ENCODE data around the gene CDH23. TPM values are rescaled to one million over a fixed set of nuclear protein-coding genes. Genes with fewer than 3 reads are reported as not detected.

The CDH23 gene
- polyA plus RNA-seq, 2 donors, result 1.6 to 3.2 TPM

GRCh38 chr10:71494476-71494875 lies 97.8 kb downstream of the CDH23 start:
- peaks cover 0 to 2% of the 10 kb centered on the region in 2 donors for H3K27me3 ChIP-seq (ENCODE audit: control insufficient read depth in 1 of 2, insufficient read depth in 2 of 2, low read length in 2 of 2)
- 83 to 87% methylated on average over 8 of the region's 8 CpGs for WGBS, 2 donors
- H3K9me3 ChIP-seq (ENCODE audit: control insufficient read depth in 2 of 2, insufficient read depth in 1 of 2, low read depth in 1 of 2, low read length in 1 of 2), result no peaks in the 10 kb centered on the region
- H3K27ac ChIP-seq (ENCODE audit: low read depth in 2 of 2, low read length in 1 of 2), result no peak overlapping the region
- H3K4me1 ChIP-seq (ENCODE audit: control insufficient read depth in 2 of 2, insufficient read depth in 2 of 2, low read length in 1 of 2), result no peaks in the 10 kb centered on the region
- no peak overlapping the region for H3K4me3 ChIP-seq (ENCODE audit: low read depth in 1 of 2, low read length in 2 of 2)
- no peaks in the 10 kb centered on the region for H3K36me3 ChIP-seq (ENCODE audit: control insufficient read depth in 2 of 2, insufficient read depth in 2 of 2, low read length in 1 of 2)

GRCh38 chr10:71494980-71495381 lies 98.3 kb downstream of the CDH23 start:
- Histone ChIP-seq H3K4me1 (ENCODE audit: control insufficient read depth in 2 of 2, insufficient read depth in 2 of 2, low read length in 1 of 2) (no peaks in the 10 kb centered on the region), H3K36me3 (ENCODE audit: control insufficient read depth in 2 of 2, insufficient read depth in 2 of 2, low read length in 1 of 2) (no peaks in the 10 kb centered on the region), H3K4me3 (ENCODE audit: low read depth in 1 of 2, low read length in 2 of 2) (no peak overlapping the region), H3K27me3 (ENCODE audit: control insufficient read depth in 1 of 2, insufficient read depth in 2 of 2, low read length in 2 of 2) (peaks cover 0 to 2% of the 10 kb centered on the region in 2 donors), H3K27ac (ENCODE audit: low read depth in 2 of 2, low read length in 1 of 2) (no peak overlapping the region), H3K9me3 (ENCODE audit: control insufficient read depth in 2 of 2, insufficient read depth in 1 of 2, low read depth in 1 of 2, low read length in 1 of 2) (no peaks in the 10 kb centered on the region)
- 65 to 67% methylated on average over 9 of the region's 9 CpGs for WGBS, 2 donors

GRCh38 chr10:71496927-71497762 lies 100.4 kb downstream of the CDH23 start:
- H3K36me3 ChIP-seq (ENCODE audit: control insufficient read depth in 2 of 2, insufficient read depth in 2 of 2, low read length in 1 of 2), result no peaks in the 10 kb centered on the region
- H3K4me1 ChIP-seq (ENCODE audit: control insufficient read depth in 2 of 2, insufficient read depth in 2 of 2, low read length in 1 of 2), result no peaks in the 10 kb centered on the region
- H3K9me3 ChIP-seq (ENCODE audit: control insufficient read depth in 2 of 2, insufficient read depth in 1 of 2, low read depth in 1 of 2, low read length in 1 of 2), result no peaks in the 10 kb centered on the region
- WGBS, 2 donors, result 72 to 77% methylated on average over 13 to 14 of the region's 14 CpGs
- no peak overlapping the region for H3K4me3 ChIP-seq (ENCODE audit: low read depth in 1 of 2, low read length in 2 of 2)
- no peak overlapping the region for H3K27ac ChIP-seq (ENCODE audit: low read depth in 2 of 2, low read length in 1 of 2)
- peaks cover 0 to 2% of the 10 kb centered on the region in 2 donors for H3K27me3 ChIP-seq (ENCODE audit: control insufficient read depth in 1 of 2, insufficient read depth in 2 of 2, low read length in 2 of 2)

- 73 to 76% methylated on average over 9 of the region's 9 CpGs for WGBS, 2 donors
- Histone ChIP-seq H3K4me1 (ENCODE audit: control insufficient read depth in 2 of 2, insufficient read depth in 2 of 2, low read length in 1 of 2) (no peaks in the 10 kb centered on the region), H3K4me3 (ENCODE audit: low read depth in 1 of 2, low read length in 2 of 2) (no peak overlapping the region), H3K27ac (ENCODE audit: low read depth in 2 of 2, low read length in 1 of 2) (no peak overlapping the region), H3K36me3 (ENCODE audit: control insufficient read depth in 2 of 2, insufficient read depth in 2 of 2, low read length in 1 of 2) (no peaks in the 10 kb centered on the region), H3K9me3 (ENCODE audit: control insufficient read depth in 2 of 2, insufficient read depth in 1 of 2, low read depth in 1 of 2, low read length in 1 of 2) (no peaks in the 10 kb centered on the region), H3K27me3 (ENCODE audit: control insufficient read depth in 1 of 2, insufficient read depth in 2 of 2, low read length in 2 of 2) (peaks cover 0 to 2% of the 10 kb centered on the region in 2 donors)
Observed at GRCh38 chr10:71497763-71498326, 101.1 kb downstream of the CDH23 start.

GRCh38 chr10:71501402-71501801 lies 104.7 kb downstream of the CDH23 start:
- no peaks in the 10 kb centered on the region for H3K4me1 ChIP-seq (ENCODE audit: control insufficient read depth in 2 of 2, insufficient read depth in 2 of 2, low read length in 1 of 2)
- 90 to 91% methylated on average over 4 of the region's 4 CpGs for WGBS, 2 donors
- no peak overlapping the region for H3K27ac ChIP-seq (ENCODE audit: low read depth in 2 of 2, low read length in 1 of 2)
- H3K4me3 ChIP-seq (ENCODE audit: low read depth in 1 of 2, low read length in 2 of 2), result no peak overlapping the region
- no peaks in the 10 kb centered on the region for H3K9me3 ChIP-seq (ENCODE audit: control insufficient read depth in 2 of 2, insufficient read depth in 1 of 2, low read depth in 1 of 2, low read length in 1 of 2)
- H3K36me3 ChIP-seq (ENCODE audit: control insufficient read depth in 2 of 2, insufficient read depth in 2 of 2, low read length in 1 of 2), result no peaks in the 10 kb centered on the region
- H3K27me3 ChIP-seq (ENCODE audit: control insufficient read depth in 1 of 2, insufficient read depth in 2 of 2, low read length in 2 of 2), result peaks cover 0 to 2% of the 10 kb centered on the region in 2 donors

- H3K27ac ChIP-seq (ENCODE audit: low read depth in 2 of 2, low read length in 1 of 2), result no peak overlapping the region
- H3K4me3 ChIP-seq (ENCODE audit: low read depth in 1 of 2, low read length in 2 of 2), result no peak overlapping the region
- peaks cover 0 to 2% of the 10 kb centered on the region in 2 donors for H3K27me3 ChIP-seq (ENCODE audit: control insufficient read depth in 1 of 2, insufficient read depth in 2 of 2, low read length in 2 of 2)
- H3K4me1 ChIP-seq (ENCODE audit: control insufficient read depth in 2 of 2, insufficient read depth in 2 of 2, low read length in 1 of 2), result no peaks in the 10 kb centered on the region
- no peaks in the 10 kb centered on the region for H3K9me3 ChIP-seq (ENCODE audit: control insufficient read depth in 2 of 2, insufficient read depth in 1 of 2, low read depth in 1 of 2, low read length in 1 of 2)
- no peaks in the 10 kb centered on the region for H3K36me3 ChIP-seq (ENCODE audit: control insufficient read depth in 2 of 2, insufficient read depth in 2 of 2, low read length in 1 of 2)
- WGBS, 2 donors, result 95 to 100% methylated on average over 1 of the region's 1 CpG
Observed at GRCh38 chr10:71502190-71502589, 105.5 kb downstream of the CDH23 start.

GRCh38 chr10:71502851-71503250 lies 106.1 kb downstream of the CDH23 start:
- Histone ChIP-seq H3K27ac (ENCODE audit: low read depth in 2 of 2, low read length in 1 of 2) (no peak overlapping the region), H3K36me3 (ENCODE audit: control insufficient read depth in 2 of 2, insufficient read depth in 2 of 2, low read length in 1 of 2) (no peaks in the 10 kb centered on the region), H3K4me1 (ENCODE audit: control insufficient read depth in 2 of 2, insufficient read depth in 2 of 2, low read length in 1 of 2) (no peaks in the 10 kb centered on the region), H3K9me3 (ENCODE audit: control insufficient read depth in 2 of 2, insufficient read depth in 1 of 2, low read depth in 1 of 2, low read length in 1 of 2) (no peaks in the 10 kb centered on the region), H3K4me3 (ENCODE audit: low read depth in 1 of 2, low read length in 2 of 2) (no peak overlapping the region), H3K27me3 (ENCODE audit: control insufficient read depth in 1 of 2, insufficient read depth in 2 of 2, low read length in 2 of 2) (no peaks in the 10 kb centered on the region)
- WGBS, 2 donors, result 87 to 89% methylated on average over 5 of the region's 5 CpGs

GRCh38 chr10:71504168-71504567 lies 107.4 kb downstream of the CDH23 start:
- no peaks in the 10 kb centered on the region for H3K27me3 ChIP-seq (ENCODE audit: control insufficient read depth in 1 of 2, insufficient read depth in 2 of 2, low read length in 2 of 2)
- no peak overlapping the region for H3K4me3 ChIP-seq (ENCODE audit: low read depth in 1 of 2, low read length in 2 of 2)
- WGBS, 2 donors, result 60 to 69% methylated on average over 2 of the region's 2 CpGs
- H3K27ac ChIP-seq (ENCODE audit: low read depth in 2 of 2, low read length in 1 of 2), result no peak overlapping the region
- no peaks in the 10 kb centered on the region for H3K9me3 ChIP-seq (ENCODE audit: control insufficient read depth in 2 of 2, insufficient read depth in 1 of 2, low read depth in 1 of 2, low read length in 1 of 2)
- H3K4me1 ChIP-seq (ENCODE audit: control insufficient read depth in 2 of 2, insufficient read depth in 2 of 2, low read length in 1 of 2), result no peaks in the 10 kb centered on the region
- no peaks in the 10 kb centered on the region for H3K36me3 ChIP-seq (ENCODE audit: control insufficient read depth in 2 of 2, insufficient read depth in 2 of 2, low read length in 1 of 2)

GRCh38 chr10:71504570-71504969 lies 107.8 kb downstream of the CDH23 start:
- Histone ChIP-seq H3K27me3 (ENCODE audit: control insufficient read depth in 1 of 2, insufficient read depth in 2 of 2, low read length in 2 of 2) (no peaks in the 10 kb centered on the region), H3K27ac (ENCODE audit: low read depth in 2 of 2, low read length in 1 of 2) (no peak overlapping the region), H3K9me3 (ENCODE audit: control insufficient read depth in 2 of 2, insufficient read depth in 1 of 2, low read depth in 1 of 2, low read length in 1 of 2) (no peaks in the 10 kb centered on the region), H3K36me3 (ENCODE audit: control insufficient read depth in 2 of 2, insufficient read depth in 2 of 2, low read length in 1 of 2) (no peaks in the 10 kb centered on the region), H3K4me1 (ENCODE audit: control insufficient read depth in 2 of 2, insufficient read depth in 2 of 2, low read length in 1 of 2) (no peaks in the 10 kb centered on the region), H3K4me3 (ENCODE audit: low read depth in 1 of 2, low read length in 2 of 2) (no peak overlapping the region)
- WGBS, 2 donors, result 62 to 81% methylated on average over 5 of the region's 5 CpGs

- H3K4me3 ChIP-seq (ENCODE audit: low read depth in 1 of 2, low read length in 2 of 2), result no peak overlapping the region
- no peaks in the 10 kb centered on the region for H3K4me1 ChIP-seq (ENCODE audit: control insufficient read depth in 2 of 2, insufficient read depth in 2 of 2, low read length in 1 of 2)
- no peaks in the 10 kb centered on the region for H3K36me3 ChIP-seq (ENCODE audit: control insufficient read depth in 2 of 2, insufficient read depth in 2 of 2, low read length in 1 of 2)
- H3K27me3 ChIP-seq (ENCODE audit: control insufficient read depth in 1 of 2, insufficient read depth in 2 of 2, low read length in 2 of 2), result no peaks in the 10 kb centered on the region
- H3K27ac ChIP-seq (ENCODE audit: low read depth in 2 of 2, low read length in 1 of 2), result no peak overlapping the region
- no peaks in the 10 kb centered on the region for H3K9me3 ChIP-seq (ENCODE audit: control insufficient read depth in 2 of 2, insufficient read depth in 1 of 2, low read depth in 1 of 2, low read length in 1 of 2)
- WGBS, 2 donors, result 91 to 97% methylated on average over 3 of the region's 3 CpGs
Observed at GRCh38 chr10:71505862-71506261, 109.1 kb downstream of the CDH23 start.

Measured in esophagus (tissue), 2 donors.